ENCODE results near the gene ARGFX.
"Not testable (repeated sequence)": the region's sequence is repeated elsewhere in the genome, so short reads cannot be mapped to it uniquely, and the experiment has no call there.

The ARGFX gene

GRCh38 chr3:121567649-121568048, at the start of gene ARGFX:
TSS of gene ARGFX (plus strand) at chr3:121567949. CDS start at chr3:121570714, 2,765 bp downstream.
- DNase-seq: no peak

- peak; percentile 11 for DNase-seq
These were observed 49.6 kb upstream of the ARGFX start for GRCh38 chr3:121517953-121518655.

GRCh38 chr3:121520510-121520909, 47.2 kb upstream of the ARGFX start:
- DNase-seq: no peak

- no peak for DNase-seq
These were observed 38.4 kb upstream of the ARGFX start for GRCh38 chr3:121529308-121529707.

- no peak for DNase-seq
These were observed 36.5 kb upstream of the ARGFX start for GRCh38 chr3:121531269-121531668.

GRCh38 chr3:121542924-121543323, 24.8 kb upstream of the ARGFX start:
- DNase-seq: no peak

GRCh38 chr3:121545049-121545573, 22.6 kb upstream of the ARGFX start:
- no peak for DNase-seq

- peak; percentile 97 for DNase-seq
These were observed 21.9 kb upstream of the ARGFX start, which contains the start of gene POLQ for GRCh38 chr3:121545574-121546455. TSS of gene POLQ (minus strand) at chr3:121545988. CDS start at chr3:121545877, 111 bp downstream.

GRCh38 chr3:121552379-121552778, 15.4 kb upstream of the ARGFX start:
- DNase-seq: no peak

- DNase-seq: no peak
These were observed 15.0 kb upstream of the ARGFX start for GRCh38 chr3:121552797-121553196.

- DNase-seq: no peak
These were observed 10.3 kb upstream of the ARGFX start for GRCh38 chr3:121557426-121557934.

GRCh38 chr3:121562148-121562547, 5.6 kb upstream of the ARGFX start:
- no peak for DNase-seq

- no peak for DNase-seq
These were observed 976 bp upstream of the ARGFX start for GRCh38 chr3:121566773-121567172.

- DNase-seq: no peak
These were observed 6.7 kb downstream of the ARGFX start for GRCh38 chr3:121574449-121574848.

GRCh38 chr3:121581691-121582090, 13.9 kb downstream of the ARGFX start:
- no peak for DNase-seq

GRCh38 chr3:121584418-121584817, 16.7 kb downstream of the ARGFX start:
- no peak for DNase-seq

GRCh38 chr3:121592856-121593702, 25.3 kb downstream of the ARGFX start, which contains the start of gene FBXO40:
TSS of gene FBXO40 (plus strand) at chr3:121593379. CDS start at chr3:121620576, 27,197 bp downstream.
- no peak for DNase-seq

- not testable (repeated sequence) for DNase-seq
These were observed 26.1 kb downstream of the ARGFX start for GRCh38 chr3:121593806-121594205.

- no peak for DNase-seq
These were observed 27.1 kb downstream of the ARGFX start for GRCh38 chr3:121594850-121595249.

- no peak for DNase-seq
These were observed 28.1 kb downstream of the ARGFX start for GRCh38 chr3:121595765-121596406.

GRCh38 chr3:121598564-121598963, 30.8 kb downstream of the ARGFX start:
- DNase-seq: no peak

- not testable (repeated sequence) for DNase-seq
These were observed 32.2 kb downstream of the ARGFX start for GRCh38 chr3:121599900-121600299.
